HG02870 (cell line): Measurements from ENCODE around the gene PTPRU.

Source experiments
- ATAC-seq: cut with Tn5 transposase; IDR thresholded peaks from one replicate; pipeline ENCODE4 v1.9.1; 2021; ENCODE audit warnings: mild to moderate bottlenecking, moderate library complexity; ENCODE audit not compliant: unreplicated experiment

The PTPRU gene

DNA sequence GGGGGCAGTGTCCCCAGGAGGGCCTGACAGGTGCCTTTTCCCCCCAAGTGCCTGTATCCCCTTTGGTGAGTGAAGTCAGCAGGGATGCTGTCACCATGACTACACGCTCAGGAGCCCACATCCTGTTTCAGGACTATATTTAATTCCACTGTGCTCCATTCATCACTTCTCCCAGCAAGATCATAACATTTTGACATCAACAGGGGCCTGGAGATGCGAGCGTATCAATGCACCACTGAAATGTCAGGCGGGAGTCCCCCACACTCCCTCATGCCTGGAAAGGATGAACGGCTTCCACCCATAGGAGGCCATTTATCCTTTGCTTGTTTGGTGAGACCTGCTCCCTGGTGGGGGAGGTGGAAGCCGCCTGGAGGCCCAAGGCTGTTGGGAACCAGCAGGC is 119.1 kb downstream of the PTPRU start:
- ATAC-seq: no peak

DNA sequence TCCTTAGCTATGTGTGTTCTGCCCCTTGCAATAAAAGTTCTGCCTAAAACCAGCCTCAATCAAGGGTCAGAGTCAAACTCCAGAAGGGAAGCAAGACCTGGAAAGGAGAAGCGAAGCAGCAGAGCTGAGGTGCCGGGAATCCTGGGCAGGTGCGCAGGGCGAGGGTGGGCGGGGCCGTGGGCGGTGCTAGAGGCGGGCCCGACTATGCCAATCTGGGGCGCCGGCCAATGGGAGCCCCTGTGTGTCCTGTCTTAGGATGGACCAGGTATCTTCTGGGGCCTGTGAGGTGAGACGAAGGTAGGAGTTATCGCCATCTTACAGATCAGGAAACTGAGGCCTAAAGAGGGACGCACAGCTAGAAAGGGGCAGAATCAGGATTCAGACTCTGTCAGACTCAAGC is 120.3 kb downstream of the PTPRU start:
- no peak for ATAC-seq

DNA sequence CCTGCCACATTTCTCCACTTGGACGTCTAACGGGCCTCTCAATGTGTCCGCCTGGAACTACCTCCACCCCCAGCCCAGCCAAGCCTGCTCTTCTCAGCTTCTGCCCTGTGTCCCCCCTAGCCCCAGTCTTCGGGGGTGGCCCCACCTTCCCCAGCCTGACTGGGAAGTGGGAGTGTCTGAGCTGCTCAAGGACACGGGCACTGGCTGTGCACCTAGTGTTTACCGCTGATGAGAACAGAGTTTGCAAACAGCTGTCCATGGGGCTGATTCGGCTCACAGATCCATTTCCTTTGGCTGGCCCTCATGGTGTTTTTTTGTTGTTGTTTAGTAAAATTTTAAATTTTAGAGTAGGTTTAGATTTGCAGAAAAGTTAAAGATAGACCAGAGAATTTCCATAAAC is 121.1 kb downstream of the PTPRU start:
- ATAC-seq: no peak

- no peak for ATAC-seq
Measured at GRCh38 chr1:29358183-29358582, 121.9 kb downstream of the PTPRU start.

DNA sequence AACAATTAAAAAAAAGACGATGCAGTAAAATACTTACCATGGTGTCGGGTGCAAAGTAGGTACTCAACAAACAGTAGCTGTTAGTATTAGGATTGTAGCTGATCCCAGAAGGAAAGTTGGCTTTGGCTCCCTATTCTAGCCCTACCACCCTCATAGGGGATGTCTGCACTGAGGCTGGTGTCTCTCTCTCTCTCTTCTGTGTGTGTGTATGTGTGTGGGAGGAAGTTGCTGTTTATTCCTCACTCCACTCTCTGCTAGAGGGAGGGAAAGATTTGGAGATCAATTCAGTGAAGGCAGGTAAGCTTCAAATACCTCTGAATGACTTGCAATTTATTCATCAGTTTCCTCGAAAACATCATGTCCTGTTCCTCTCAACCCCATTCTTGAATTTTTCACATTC is 124.4 kb downstream of the PTPRU start:
- ATAC-seq: no peak

- ATAC-seq: no peak
Measured at GRCh38 chr1:29361686-29362085, 125.4 kb downstream of the PTPRU start.

DNA sequence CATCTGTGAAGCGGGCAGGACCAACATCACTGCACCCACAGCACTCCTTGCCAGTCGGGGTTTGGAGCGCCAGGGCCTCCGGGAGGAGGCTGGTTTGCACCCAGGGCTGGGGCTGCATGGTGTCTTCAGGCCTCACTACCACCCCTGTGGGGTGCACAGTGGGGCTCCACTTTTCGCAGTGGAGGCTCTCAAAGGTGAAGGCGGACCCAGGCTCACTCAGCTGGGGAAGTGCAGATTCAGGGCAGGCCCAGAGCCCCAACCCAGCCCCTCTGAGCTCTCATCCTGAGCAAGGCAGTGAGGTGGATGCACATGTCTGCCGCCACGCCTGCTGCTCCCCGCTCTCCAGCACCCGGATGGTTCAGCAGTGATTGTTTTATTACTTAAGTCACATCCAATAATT is 125.8 kb downstream of the PTPRU start:
- no peak for ATAC-seq

DNA sequence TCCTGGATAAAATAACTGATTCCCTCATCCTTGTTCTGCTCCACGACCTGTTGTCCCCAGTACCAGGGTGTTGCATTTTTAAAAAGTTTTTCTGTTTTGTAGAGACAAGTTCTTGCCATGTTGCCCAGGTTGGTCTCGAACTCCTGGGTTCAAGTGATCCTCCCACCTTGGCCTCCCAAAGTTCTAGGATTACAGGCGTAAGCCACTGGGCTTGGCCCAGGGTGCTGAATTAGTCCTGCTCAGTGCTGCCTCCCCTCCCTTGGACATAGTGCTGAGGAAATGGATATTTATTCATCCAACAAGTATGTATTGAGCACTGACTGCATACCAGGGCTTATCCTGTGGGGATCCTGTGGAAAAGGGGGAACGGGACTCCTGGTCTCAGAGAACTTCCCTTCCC is 126.4 kb downstream of the PTPRU start:
- ATAC-seq: no peak

- no peak for ATAC-seq
Measured at GRCh38 chr1:29363536-29363935, 127.2 kb downstream of the PTPRU start.

- no peak for ATAC-seq
Measured at GRCh38 chr1:29364101-29364678, 127.9 kb downstream of the PTPRU start.

- ATAC-seq: no peak
Measured at GRCh38 chr1:29365906-29366670, 129.8 kb downstream of the PTPRU start.

- ATAC-seq: no peak
Measured at GRCh38 chr1:29368936-29369932, 132.9 kb downstream of the PTPRU start.

DNA sequence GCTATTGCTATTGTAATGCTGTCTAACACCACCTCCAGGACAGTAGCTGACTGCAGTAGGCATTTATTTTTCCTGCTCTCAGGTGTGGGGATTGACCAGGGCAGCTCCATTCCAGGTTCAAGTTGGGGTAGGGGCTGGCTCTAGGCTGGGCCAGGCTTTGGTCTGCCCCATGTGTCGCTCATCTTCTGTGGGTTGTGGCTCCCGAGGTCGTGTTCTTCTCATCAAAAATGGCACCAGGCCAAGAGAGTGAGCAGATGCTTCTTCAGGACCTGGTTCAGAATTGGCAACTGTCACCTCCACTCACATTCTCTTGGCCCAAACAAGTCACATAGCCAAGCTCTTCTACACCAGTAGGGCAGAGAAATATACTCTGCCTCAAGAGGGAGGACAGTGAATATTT is 133.7 kb downstream of the PTPRU start:
- no peak for ATAC-seq

GRCh38 chr1:29371332-29371731 is 135.0 kb downstream of the PTPRU start:
- ATAC-seq: no peak

DNA sequence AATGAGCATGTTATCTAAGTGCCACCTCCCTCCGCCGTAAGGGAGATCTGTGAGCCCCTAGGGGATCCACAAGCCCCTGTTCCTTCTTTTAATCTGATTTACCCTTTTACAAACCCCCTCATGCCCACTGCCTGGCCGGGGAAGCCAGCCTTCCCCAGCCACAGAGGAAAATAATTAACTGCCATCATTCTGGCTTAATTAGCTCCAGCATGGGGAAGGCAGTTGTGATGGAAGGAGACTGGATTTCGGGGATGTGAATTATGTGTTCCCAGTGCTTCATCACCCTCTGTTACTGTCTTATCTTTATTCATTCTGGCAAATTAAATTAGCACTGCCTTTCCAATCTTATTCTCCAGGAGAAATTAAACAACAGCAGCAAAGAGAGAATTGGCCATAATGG is 135.8 kb downstream of the PTPRU start:
- no peak for ATAC-seq
